K562 (cell line): ENCODE data around the gene DDAH2. TPM values are rescaled to one million over a fixed set of nuclear protein-coding genes. Genes with fewer than 3 reads are reported as not detected.

Source experiments
- ARID1B ChIP-seq: fragments of 450-650 bp; IDR thresholded peaks from 2 replicates; pipeline ENCODE4 v1.6.1; 2016; ENCODE audit warnings: antibody characterized with exemption, mild to moderate bottlenecking, inconsistent platforms
- CAMTA2 ChIP-seq: fragments of 250-450 bp; sonication (Bioruptor Pico); conservative IDR thresholded peaks from 2 replicates; pipeline ENCODE4 v1.5.1; 2022
- CBFA2T3 ChIP-seq: fragments of 450-650 bp; IDR thresholded peaks from 2 replicates; pipeline ENCODE4 v1.6.1; 2017
- DDX20 ChIP-seq: fragments of 450-650 bp; IDR thresholded peaks from 2 replicates; pipeline ENCODE4 v1.6.1; 2016; ENCODE audit warnings: missing genetic modification characterization, low read depth, mild to moderate bottlenecking, missing compliant biosample characterization, moderate library complexity
- DMBX1 ChIP-seq: fragments of 250-450 bp; sonication (Bioruptor Pico); IDR thresholded peaks from 2 replicates; pipeline ENCODE4 v1.8.0; 2022; ENCODE audit warnings: inconsistent platforms, mild to moderate bottlenecking, moderate library complexity, borderline replicate concordance
- FOSL1 ChIP-seq: fragments of 200-800 bp; sonication (Bioruptor generic); conservative IDR thresholded peaks from 2 replicates; pipeline ENCODE4 v1.6.1; 2016; ENCODE audit warnings: missing genetic modification characterization, missing compliant biosample characterization
- LCOR ChIP-seq: sonication (generic); formaldehyde crosslinking; IDR thresholded peaks from 2 replicates; pipeline ENCODE4 v1.8.0; 2022; ENCODE audit warnings: mild to moderate bottlenecking, missing genetic modification reagents
- MTA1 ChIP-seq: fragments of 450-650 bp; IDR thresholded peaks from 2 replicates; pipeline ENCODE4 v1.6.1; 2017; ENCODE audit warnings: borderline replicate concordance
- MXI1 ChIP-seq: IDR thresholded peaks from 2 replicates; pipeline ENCODE4 v1.6.1; 2011; ENCODE audit warnings: low read depth, mild to moderate bottlenecking, improper control_type of control experiment, low read length
- POLR2G ChIP-seq: fragments of 200-400 bp; formaldehyde crosslinking; IDR thresholded peaks from 2 replicates; pipeline ENCODE4 v1.6.1; 2017; ENCODE audit warnings: low read depth, mild to moderate bottlenecking, antibody characterized with exemption, low read length, moderate library complexity
- PPARD ChIP-seq: fragments of 250-450 bp; sonication (Bioruptor Pico); IDR thresholded peaks from 2 replicates; pipeline ENCODE4 v1.8.0; 2022; ENCODE audit warnings: inconsistent platforms, mild to moderate bottlenecking, moderate library complexity
- RBM17 ChIP-seq: fragments of 200-400 bp; formaldehyde crosslinking; IDR thresholded peaks from 2 replicates; pipeline ENCODE4 v1.6.1; 2017; ENCODE audit warnings: low read depth, mild to moderate bottlenecking, low read length, borderline replicate concordance
- SMARCE1 ChIP-seq: fragments of 450-650 bp; IDR thresholded peaks from 2 replicates; pipeline ENCODE4 v1.7.1; 2016; ENCODE audit warnings: mild to moderate bottlenecking
- SP1 ChIP-seq: sonication (generic); formaldehyde crosslinking; IDR thresholded peaks from 2 replicates; pipeline ENCODE4 v1.8.1; 2022; ENCODE audit warnings: mild to moderate bottlenecking, missing genetic modification reagents
- STAG1 ChIP-seq: sonication (generic); formaldehyde crosslinking; IDR thresholded peaks from 2 replicates; pipeline ENCODE4 v1.5.0; 2020; ENCODE audit warnings: missing genetic modification reagents, borderline replicate concordance
- TCF3 ChIP-seq: sonication (generic); formaldehyde crosslinking; IDR thresholded peaks from 2 replicates; pipeline ENCODE4 v1.4.0; 2020; ENCODE audit warnings: mild to moderate bottlenecking, missing genetic modification reagents
- ZNF143 ChIP-seq: sonication (generic); formaldehyde crosslinking; IDR thresholded peaks from 2 replicates; pipeline ENCODE4 v1.9.0; 2022; ENCODE audit warnings: mild to moderate bottlenecking, missing genetic modification reagents
- ZNF174 ChIP-seq: fragments of 250-450 bp; sonication (Bioruptor Pico); IDR thresholded peaks from 2 replicates; pipeline ENCODE4 v1.4.0; 2020; ENCODE audit warnings: mild to moderate bottlenecking
- ZNF436 ChIP-seq: fragments of 250-450, 450-650 bp; sonication (Bioruptor Pico); formaldehyde crosslinking; IDR thresholded peaks from 2 replicates; pipeline ENCODE4 v1.7.0; 2020; ENCODE audit warnings: mild to moderate bottlenecking
- polyA plus RNA-seq, 8 experiments: library from polyadenylated mRNA; depleted of rRNA in 4 of 8; stranded (reverse) in 5 of 8; unstranded in 3 of 8; fragments of >200 nt; fragmentation: Nextera tagmentation in 2 of 8; fragmentation: Illumina TruSeq in 1 of 8; extraction: Ambion mirVana in 2 of 8; extraction: Trizol in 1 of 8; gene quantifications; 2 replicates each; pipeline versions ENCODE4 v1.2.1 to v1.2.3, GENCODE V29; 2011 to 2014; ENCODE audit warnings: inconsistent platforms in 1 of 8, missing spikeins in 1 of 8
- total RNA-seq, 7 experiments: library from RNA; depleted of rRNA in 6 of 7; stranded (reverse); fragments of >200 nt in 6 of 7; fragmentation: Illumina TruSeq in 2 of 7; extraction: Trizol in 2 of 7; gene quantifications; 2 replicates each; pipeline versions ENCODE4 v1.2.1 to v1.2.3, GENCODE V29; 2011 to 2021; ENCODE audit warnings: low replicate concordance in 1 of 7
- TF ChIP-seq, protein P1 (sequence below): fragments of 450-650 bp; IDR thresholded peaks from 2 replicates; pipeline ENCODE4 v1.6.1; 2017; ENCODE audit warnings: antibody characterized with exemption
- TF ChIP-seq, protein P2 (sequence below): fragments of 250-450 bp; sonication (Bioruptor Pico); IDR thresholded peaks from 2 replicates; pipeline ENCODE4 v1.4.0; 2020; ENCODE audit warnings: mild to moderate bottlenecking, moderate library complexity, borderline replicate concordance
- TF ChIP-seq, protein P3 (sequence below): IDR thresholded peaks from 2 replicates; pipeline ENCODE4 v1.6.1; 2016; ENCODE audit warnings: missing genetic modification characterization, missing compliant biosample characterization

Gene DDAH2
- total and polyA plus RNA-seq, 9 of the 15 experiments (the other 6 are each of a cell fraction or from before 2014, with no cell fraction given), result 1.8 to 45.4 (median 21.4) TPM

DNA sequence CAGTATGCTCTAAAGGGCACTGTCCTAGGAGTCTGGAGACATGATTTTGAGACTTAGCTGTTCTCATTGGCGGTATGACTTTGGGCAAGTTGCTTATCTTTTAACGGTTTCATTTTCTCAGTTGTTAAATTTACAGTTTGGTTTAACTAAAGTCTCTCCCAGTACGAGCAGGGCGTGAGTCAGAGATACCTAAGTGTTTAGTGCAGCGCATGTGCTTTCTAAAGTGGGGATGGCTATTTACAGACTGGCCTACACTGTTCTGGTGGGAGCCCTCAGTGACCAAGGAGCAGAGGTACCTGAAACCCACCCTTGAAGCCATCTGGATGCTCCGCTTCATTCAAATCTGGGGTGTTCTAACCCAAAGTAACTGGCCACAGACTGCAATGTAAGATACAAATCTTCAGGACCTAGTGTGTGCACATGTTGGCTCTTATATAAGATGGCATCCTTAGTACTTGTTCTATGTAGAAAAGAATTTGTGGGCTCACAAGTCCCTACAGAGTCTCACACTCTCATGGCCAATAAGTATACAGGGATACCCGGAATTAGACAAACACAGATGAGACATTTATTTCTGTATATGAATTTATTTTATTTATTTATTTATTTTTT lies 21.4 kb upstream of the DDAH2 start (continued):
- TF ChIP-seq ZNF174 (CRISPR knock-in tag) (0 out of 2 replicates have a peak, but pooled peaks have one; percentile 74), CBFA2T3 (no peak), CAMTA2 (no peak), PPARD (CRISPR knock-in tag) (no peak), ZNF143 (CRISPR knock-in tag) (no peak), STAG1 (CRISPR knock-in tag) (no peak), RBM17 (no peak), TCF3 (CRISPR knock-in tag) (no peak), SMARCE1 (0 out of 2 replicates have a peak, but pooled peaks have one; percentile 36), FOSL1 (tag) (peak; percentile 84), ARID1B (peak; percentile 32), POLR2G (no peak; the same call in 1 of the 2 replicates), MXI1 (no peak), DMBX1 (CRISPR knock-in tag) (0 out of 2 replicates have a peak, but pooled peaks have one; percentile 41), ZNF436 (CRISPR knock-in tag) (no peak), DDX20 (tag) (no peak), SP1 (CRISPR knock-in tag) (no peak), LCOR (CRISPR knock-in tag) (0 out of 2 replicates have a peak, but pooled peaks have one; percentile 39), MTA1 (no peak)
- TF ChIP-seq, protein P1, sequence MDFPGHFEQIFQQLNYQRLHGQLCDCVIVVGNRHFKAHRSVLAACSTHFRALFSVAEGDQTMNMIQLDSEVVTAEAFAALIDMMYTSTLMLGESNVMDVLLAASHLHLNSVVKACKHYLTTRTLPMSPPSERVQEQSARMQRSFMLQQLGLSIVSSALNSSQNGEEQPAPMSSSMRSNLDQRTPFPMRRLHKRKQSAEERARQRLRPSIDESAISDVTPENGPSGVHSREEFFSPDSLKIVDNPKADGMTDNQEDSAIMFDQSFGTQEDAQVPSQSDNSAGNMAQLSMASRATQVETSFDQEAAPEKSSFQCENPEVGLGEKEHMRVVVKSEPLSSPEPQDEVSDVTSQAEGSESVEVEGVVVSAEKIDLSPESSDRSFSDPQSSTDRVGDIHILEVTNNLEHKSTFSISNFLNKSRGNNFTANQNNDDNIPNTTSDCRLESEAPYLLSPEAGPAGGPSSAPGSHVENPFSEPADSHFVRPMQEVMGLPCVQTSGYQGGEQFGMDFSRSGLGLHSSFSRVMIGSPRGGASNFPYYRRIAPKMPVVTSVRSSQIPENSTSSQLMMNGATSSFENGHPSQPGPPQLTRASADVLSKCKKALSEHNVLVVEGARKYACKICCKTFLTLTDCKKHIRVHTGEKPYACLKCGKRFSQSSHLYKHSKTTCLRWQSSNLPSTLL, result no peak
- TF ChIP-seq, protein P2, sequence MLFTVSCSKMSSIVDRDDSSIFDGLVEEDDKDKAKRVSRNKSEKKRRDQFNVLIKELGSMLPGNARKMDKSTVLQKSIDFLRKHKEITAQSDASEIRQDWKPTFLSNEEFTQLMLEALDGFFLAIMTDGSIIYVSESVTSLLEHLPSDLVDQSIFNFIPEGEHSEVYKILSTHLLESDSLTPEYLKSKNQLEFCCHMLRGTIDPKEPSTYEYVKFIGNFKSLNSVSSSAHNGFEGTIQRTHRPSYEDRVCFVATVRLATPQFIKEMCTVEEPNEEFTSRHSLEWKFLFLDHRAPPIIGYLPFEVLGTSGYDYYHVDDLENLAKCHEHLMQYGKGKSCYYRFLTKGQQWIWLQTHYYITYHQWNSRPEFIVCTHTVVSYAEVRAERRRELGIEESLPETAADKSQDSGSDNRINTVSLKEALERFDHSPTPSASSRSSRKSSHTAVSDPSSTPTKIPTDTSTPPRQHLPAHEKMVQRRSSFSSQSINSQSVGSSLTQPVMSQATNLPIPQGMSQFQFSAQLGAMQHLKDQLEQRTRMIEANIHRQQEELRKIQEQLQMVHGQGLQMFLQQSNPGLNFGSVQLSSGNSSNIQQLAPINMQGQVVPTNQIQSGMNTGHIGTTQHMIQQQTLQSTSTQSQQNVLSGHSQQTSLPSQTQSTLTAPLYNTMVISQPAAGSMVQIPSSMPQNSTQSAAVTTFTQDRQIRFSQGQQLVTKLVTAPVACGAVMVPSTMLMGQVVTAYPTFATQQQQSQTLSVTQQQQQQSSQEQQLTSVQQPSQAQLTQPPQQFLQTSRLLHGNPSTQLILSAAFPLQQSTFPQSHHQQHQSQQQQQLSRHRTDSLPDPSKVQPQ (CRISPR knock-in tag), result no peak
- TF ChIP-seq, protein P3, sequence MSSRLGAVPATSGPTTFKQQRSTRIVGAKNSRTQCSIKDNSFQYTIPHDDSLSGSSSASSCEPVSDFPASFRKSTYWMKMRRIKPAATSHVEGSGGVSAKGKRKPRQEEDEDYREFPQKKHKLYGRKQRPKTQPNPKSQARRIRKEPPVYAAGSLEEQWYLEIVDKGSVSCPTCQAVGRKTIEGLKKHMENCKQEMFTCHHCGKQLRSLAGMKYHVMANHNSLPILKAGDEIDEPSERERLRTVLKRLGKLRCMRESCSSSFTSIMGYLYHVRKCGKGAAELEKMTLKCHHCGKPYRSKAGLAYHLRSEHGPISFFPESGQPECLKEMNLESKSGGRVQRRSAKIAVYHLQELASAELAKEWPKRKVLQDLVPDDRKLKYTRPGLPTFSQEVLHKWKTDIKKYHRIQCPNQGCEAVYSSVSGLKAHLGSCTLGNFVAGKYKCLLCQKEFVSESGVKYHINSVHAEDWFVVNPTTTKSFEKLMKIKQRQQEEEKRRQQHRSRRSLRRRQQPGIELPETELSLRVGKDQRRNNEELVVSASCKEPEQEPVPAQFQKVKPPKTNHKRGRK, result no peak
